WTC11 (cell line): ENCODE measurements around the gene ALX4.

Source experiments
- ATF6 ChIP-seq: sonication (generic); formaldehyde crosslinking; IDR thresholded peaks from 2 replicates; pipeline ENCODE4 v1.8.1; 2023; ENCODE audit warnings: mild to moderate bottlenecking, missing genetic modification reagents
- CDX4 ChIP-seq: fragments of 250-450 bp; sonication (Bioruptor Pico); IDR thresholded peaks from 2 replicates; pipeline ENCODE4 v1.9.0; 2021; ENCODE audit warnings: moderate library complexity, mild to moderate bottlenecking, inconsistent platforms, borderline replicate concordance
- CTCF ChIP-seq: fragments of 200-600 bp; IDR thresholded peaks from 2 replicates; pipeline ENCODE4 v1.8.0; 2022; ENCODE audit warnings: antibody characterized with exemption
- GABPB1 ChIP-seq: sonication (generic); formaldehyde crosslinking; IDR thresholded peaks from 2 replicates; pipeline ENCODE4 v1.8.1; 2023; ENCODE audit warnings: mild to moderate bottlenecking, missing genetic modification reagents
- IRF2 ChIP-seq: sonication (generic); formaldehyde crosslinking; IDR thresholded peaks from 2 replicates; pipeline ENCODE4 v1.8.0; 2022; ENCODE audit warnings: low read depth, missing genetic modification reagents, borderline replicate concordance
- MAX ChIP-seq: sonication (generic); formaldehyde crosslinking; IDR thresholded peaks from 2 replicates; pipeline ENCODE4 v1.8.0; 2022; ENCODE audit warnings: mild to moderate bottlenecking, missing genetic modification reagents
- SP1 ChIP-seq: sonication (generic); formaldehyde crosslinking; conservative IDR thresholded peaks from 2 replicates; pipeline ENCODE4 v1.8.1; 2022; ENCODE audit warnings: missing genetic modification reagents
- USF2 ChIP-seq: sonication (generic); formaldehyde crosslinking; IDR thresholded peaks from 2 replicates; pipeline ENCODE4 v1.8.1; 2023; ENCODE audit warnings: mild to moderate bottlenecking, missing genetic modification reagents, moderate library complexity
- ZNF121 ChIP-seq: sonication (generic); formaldehyde crosslinking; IDR thresholded peaks from 2 replicates; pipeline ENCODE4 v1.8.0; 2023; ENCODE audit warnings: missing genetic modification reagents
- ZNF219 ChIP-seq: sonication (generic); formaldehyde crosslinking; IDR thresholded peaks from 2 replicates; pipeline ENCODE4 v1.8.0; 2023; ENCODE audit warnings: missing genetic modification reagents, mild to moderate bottlenecking, borderline replicate concordance
- ZNF232 ChIP-seq: sonication (generic); formaldehyde crosslinking; IDR thresholded peaks from 2 replicates; pipeline ENCODE4 v1.8.0; 2022; ENCODE audit warnings: mild to moderate bottlenecking, missing genetic modification reagents

GRCh38 chr11:44342616-44343015 lies 32.7 kb upstream of the ALX4 start:
- TF ChIP-seq ZNF219 (CRISPR knock-in tag), result no peak
- TF ChIP-seq USF2 (CRISPR knock-in tag), result no peak
- TF ChIP-seq CTCF, result no peak
- no peak for TF ChIP-seq CDX4 (CRISPR knock-in tag)
- no peak for TF ChIP-seq ZNF232 (CRISPR knock-in tag)
- no peak for TF ChIP-seq GABPB1 (CRISPR knock-in tag)
- TF ChIP-seq SP1 (CRISPR knock-in tag), result no peak
- TF ChIP-seq ZNF121 (CRISPR knock-in tag), result no peak
- no peak for TF ChIP-seq ATF6
- no peak for TF ChIP-seq IRF2 (CRISPR knock-in tag)
- TF ChIP-seq MAX (CRISPR knock-in tag), result no peak
